Left lobe of liver (tissue), 2 donors: ENCODE data around the gene CAPS. TPM values are rescaled to one million over a fixed set of nuclear protein-coding genes. Genes with fewer than 3 reads are reported as not detected.
A peak's percentile ranks its signal among the peaks of the same experiment; 100 is the strongest.

Source experiments
- ATAC-seq: fragments of 200-7000 bp; cut with Tn5 transposase; one replicate; pipeline ENCODE4 v1.9.1; 2020; ENCODE audit warnings: mild to moderate bottlenecking, moderate library complexity
- DNase-seq: peaks from one replicate; pipeline ENCODE4 v3.0.0-alpha.2; 2020; ENCODE audit warnings: low spot score
- total RNA-seq: library from RNA; stranded (reverse); gene quantifications from one replicate; pipeline ENCODE4 v1.2.1, GENCODE V29; 2021
- donor health status: DM: no; HTN: no; CAD: no; lungs with moderate emphysema.
- donor health status: DM: no; HTN: yes; CAD: no.

The CAPS gene
- total RNA-seq, 1 donor from 2014 or later: 11.5 TPM

DNA sequence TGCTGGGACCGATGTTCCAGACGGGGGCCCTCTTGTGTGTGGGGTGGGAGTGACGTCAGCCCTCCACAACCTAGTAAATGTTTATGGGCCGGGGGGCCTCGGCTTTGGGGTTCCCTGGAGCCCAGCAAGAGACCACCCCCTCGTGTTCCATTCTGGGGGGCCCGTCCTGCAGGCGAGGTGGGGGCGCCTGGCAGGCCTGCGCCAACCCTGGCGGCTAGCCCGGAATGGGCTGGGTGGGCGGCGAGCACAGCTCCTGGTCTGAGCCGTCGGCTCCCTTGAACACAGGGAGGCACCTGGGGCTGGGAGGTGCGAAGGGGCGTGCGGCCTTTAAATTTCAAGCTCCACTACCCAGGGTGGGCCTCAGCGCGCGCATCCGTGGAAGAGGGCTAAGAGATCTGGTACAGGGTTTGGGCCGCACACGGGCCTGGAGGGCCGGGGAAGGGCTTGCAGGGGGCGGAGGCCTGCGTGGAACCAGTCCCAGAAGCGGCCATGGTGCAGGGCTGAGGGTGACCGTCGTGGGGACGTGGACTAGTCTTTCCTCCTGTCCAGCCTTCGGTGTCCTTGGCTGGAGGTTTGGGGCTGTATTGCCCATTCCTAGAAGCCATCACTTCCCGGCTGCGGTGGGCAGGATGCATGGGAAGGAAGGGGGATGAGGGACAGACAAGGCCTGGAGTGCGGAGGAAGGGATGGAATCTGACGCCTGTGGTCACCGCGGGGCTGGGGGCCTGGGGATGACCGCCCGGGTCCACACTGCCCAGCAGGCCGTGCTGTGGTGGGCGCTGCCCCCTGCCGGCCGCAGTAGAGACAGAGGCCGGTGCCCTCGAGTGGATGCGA is 21.9 kb upstream of the CAPS start:
- peak; percentile 88 for ATAC-seq
- DNase-seq: peak; percentile 69

GRCh38 chr19:5892772-5893275 is 21.2 kb upstream of the CAPS start:
- DNase-seq (no peak), ATAC-seq (no peak)

- no peak for DNase-seq
- no peak for ATAC-seq
Observed at GRCh38 chr19:5893296-5893903, 20.7 kb upstream of the CAPS start.

DNA sequence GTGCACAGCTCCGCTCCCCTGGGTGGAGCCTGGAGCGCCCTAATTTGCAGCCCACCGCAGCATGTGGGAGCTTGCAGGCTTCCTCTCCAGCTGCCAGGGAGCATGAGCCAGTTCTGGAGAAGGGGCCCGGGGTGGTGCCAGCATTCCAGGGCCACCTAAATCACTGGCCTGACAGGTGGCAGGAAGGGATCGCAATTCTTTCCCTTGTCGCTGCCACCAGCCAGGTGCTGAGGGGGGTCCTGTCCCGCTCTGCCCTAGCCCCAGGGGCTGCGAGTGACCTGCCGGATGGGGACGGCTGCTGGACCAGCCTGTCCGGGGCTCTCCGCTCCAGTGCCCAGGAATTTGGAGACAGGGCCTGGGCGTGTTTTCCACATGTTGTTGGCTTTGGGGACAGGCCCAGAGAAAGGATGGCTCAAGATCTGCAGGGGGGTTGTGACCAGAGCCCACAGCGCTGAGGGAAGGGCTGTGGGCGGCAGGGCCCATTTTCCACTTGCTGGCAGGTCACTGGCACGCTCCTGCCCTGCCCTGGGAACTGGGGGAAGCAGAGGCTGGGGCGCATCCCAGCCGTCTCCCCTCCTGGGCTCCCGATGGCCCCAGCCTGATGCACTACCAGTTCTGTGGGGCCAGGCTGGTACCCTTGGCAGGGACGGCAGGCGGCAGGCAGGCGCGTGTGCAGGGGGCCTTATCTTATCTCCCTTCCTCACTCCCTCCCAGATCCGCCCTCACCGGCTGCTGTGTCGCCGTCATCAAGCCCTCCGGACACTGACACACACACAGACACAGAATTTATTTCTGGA is 19.9 kb upstream of the CAPS start:
- peak; percentile 7 for ATAC-seq
- no peak for DNase-seq

GRCh38 chr19:5894704-5895349 is 19.2 kb upstream of the CAPS start:
- ATAC-seq (no peak), DNase-seq (no peak)

- no peak for ATAC-seq
Observed at GRCh38 chr19:5895409-5895808, 18.6 kb upstream of the CAPS start.

GRCh38 chr19:5895890-5896289 is 18.2 kb upstream of the CAPS start:
- DNase-seq (no peak), ATAC-seq (no peak)

More at GRCh38 chr19:5895409-5895808, 18.6 kb upstream of the CAPS start:
- no peak for DNase-seq

DNA sequence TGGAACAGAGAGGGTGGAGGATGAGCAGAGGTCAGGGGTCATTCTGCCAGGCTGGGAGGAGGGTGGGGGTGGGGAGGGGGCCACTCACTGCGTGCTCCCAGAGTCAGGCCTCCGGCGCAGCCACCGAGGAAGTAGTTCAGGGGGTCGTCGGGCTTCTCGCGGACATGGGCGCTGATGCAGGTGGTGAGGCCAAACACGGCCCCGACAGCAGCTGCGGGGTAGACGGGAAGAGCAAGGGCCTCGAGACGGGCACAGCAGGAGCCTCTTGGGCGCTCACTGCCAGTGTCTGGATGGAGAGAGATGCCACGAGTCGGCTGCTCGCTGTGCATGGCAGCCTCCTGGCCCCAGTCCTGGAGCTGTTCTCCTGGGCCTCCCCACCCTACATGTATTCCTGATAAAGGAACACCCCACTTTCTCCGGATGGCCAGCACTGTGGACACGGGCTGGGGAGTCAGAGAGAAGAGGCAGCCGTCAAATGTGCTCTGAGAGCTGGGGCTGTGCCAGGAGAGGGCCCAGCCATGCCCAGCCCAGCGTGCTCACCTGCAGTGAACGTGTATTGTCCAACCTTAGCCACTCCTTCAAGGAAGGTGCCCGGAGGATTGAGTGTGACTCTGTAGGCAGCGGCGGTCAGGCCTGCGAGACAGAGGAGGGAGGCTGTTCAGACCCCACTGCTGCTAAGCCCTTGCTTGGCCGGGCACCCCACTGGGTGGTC is 17.5 kb upstream of the CAPS start:
- DNase-seq: no peak
- no peak for ATAC-seq

GRCh38 chr19:5897189-5897969 is 16.7 kb upstream of the CAPS start:
- DNase-seq (no peak), ATAC-seq (no peak)

GRCh38 chr19:5899728-5900526 is 14.1 kb upstream of the CAPS start:
- ATAC-seq (no peak), DNase-seq (no peak)

DNA sequence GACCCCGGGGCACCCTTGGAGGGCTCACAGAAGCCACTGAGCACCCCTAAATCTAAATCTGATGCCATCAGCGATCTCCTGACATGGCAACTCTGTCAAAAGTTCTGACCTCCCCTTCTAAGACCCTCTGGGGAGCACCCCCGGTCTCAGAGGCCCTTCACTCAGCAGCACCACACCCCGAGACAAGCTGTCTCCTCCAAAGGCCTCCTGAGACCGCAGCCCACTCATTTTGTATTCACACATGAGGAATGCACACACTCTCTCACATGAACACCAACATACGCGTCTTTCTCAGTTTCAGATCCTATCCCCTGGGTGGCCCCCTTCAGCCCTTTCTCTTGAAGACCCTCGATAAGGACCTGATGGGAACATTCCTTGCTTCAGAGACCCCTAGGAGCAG is 13.1 kb upstream of the CAPS start:
- ATAC-seq: no peak
- no peak for DNase-seq

DNA sequence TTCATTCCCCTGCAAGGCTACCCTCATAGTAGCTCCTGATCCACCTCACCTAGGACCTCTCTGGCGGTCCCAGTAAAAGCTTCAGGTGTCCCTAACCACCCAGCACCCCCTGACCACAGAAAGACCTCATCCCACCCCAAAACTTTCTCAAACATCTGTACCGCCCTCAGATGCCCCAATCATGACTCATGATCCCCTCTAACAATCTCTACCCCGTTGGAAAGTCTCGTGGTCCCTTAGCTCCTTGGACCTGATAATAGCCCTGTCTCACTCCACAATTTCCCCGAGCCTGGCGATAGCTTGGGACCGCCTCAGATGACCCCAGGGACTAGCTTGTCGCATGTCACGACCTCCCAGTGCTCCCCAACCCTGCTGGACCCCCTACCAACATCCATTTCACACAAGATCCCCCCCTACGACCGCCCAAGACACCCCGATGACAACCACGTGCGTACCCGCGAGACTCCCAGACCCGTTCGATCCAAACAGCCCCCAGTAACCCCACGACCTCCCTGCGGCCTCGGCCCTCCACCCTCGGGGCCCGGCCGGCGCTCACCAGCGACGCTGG is 10.9 kb upstream of the CAPS start:
- no peak for ATAC-seq
- DNase-seq: no peak

DNA sequence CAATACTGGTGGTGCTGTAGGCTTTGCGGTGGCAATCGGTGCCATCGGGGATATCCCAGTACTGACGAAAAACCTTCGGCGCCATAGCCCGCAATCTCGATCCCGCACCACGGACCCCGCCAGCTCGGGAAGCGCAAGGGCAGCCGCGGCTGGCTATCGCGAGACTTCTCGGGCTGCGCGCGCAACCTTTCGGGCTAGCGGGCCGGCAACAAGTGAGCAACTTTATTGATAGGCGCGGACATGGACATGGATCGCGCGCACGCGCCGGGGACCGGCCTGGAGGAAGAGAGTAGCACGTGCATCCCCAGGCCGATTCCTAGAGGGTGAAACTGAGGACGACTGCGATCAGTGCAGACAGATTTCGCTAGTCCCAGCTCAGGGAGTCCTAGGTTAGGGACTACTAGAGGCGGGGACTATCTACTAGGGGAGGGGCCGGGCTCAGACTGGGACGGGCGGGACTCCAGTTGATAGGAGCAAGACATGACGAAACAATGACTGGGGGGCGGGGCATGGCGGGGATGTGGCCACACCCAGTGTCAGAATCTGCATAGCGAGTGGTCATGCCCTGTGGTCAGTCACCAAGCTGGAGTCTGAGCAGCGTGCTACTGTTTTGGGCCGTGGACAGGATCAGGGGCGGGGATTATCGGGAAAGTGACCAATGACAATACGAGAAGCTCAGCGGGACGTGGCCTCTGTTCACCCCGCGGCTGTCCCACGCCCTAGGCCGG is 10.3 kb upstream of the CAPS start, which contains the start of gene NDUFA11:
Gene NDUFA11 (minus strand): TSS at position 167 of the 728 bp plus-strand sequence. CDS start 82 bp downstream, at position 85.
- peak; percentile 99 for DNase-seq
- ATAC-seq: peak; percentile 72

- DNase-seq (peak; percentile 100), ATAC-seq (peak; percentile 77)
Observed at GRCh38 chr19:5904352-5905113, 9.5 kb upstream of the CAPS start, which contains the start of gene VMAC. VMAC (plus strand) TSS chr19:5904872; CDS start chr19:5904891, 19 bp downstream.

GRCh38 chr19:5905114-5905778 is 8.8 kb upstream of the CAPS start:
- DNase-seq (no peak), ATAC-seq (no peak)

DNA sequence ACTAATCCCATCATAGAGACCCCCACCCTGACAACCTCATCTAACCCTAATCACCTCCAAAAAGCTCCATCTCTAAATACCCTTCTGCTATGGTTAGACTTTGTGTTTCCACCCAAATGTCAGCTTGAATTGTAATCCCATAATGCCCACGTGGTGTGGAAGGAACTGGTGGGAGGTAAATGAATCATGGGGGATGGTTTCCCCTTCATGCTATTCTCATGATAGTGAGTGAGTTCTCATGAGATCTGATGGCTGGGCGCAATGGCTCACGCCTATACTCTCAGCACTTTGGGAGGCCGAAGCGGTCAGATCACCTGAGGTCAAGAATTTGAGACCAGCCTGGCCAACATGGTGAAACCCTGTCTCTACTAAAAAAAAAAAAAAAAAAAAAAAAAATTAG is 6.8 kb upstream of the CAPS start:
- DNase-seq (no peak), ATAC-seq (no peak)
